ENCODE measurements around the gene DYNLRB2. TPM values are rescaled to one million over a fixed set of nuclear protein-coding genes. Genes with fewer than 3 reads are reported as not detected.

DYNLRB2 gene
- total and polyA plus RNA-seq, 4 experiments from 2014 or later, result 0.78 TPM; not detected in 3

DNA sequence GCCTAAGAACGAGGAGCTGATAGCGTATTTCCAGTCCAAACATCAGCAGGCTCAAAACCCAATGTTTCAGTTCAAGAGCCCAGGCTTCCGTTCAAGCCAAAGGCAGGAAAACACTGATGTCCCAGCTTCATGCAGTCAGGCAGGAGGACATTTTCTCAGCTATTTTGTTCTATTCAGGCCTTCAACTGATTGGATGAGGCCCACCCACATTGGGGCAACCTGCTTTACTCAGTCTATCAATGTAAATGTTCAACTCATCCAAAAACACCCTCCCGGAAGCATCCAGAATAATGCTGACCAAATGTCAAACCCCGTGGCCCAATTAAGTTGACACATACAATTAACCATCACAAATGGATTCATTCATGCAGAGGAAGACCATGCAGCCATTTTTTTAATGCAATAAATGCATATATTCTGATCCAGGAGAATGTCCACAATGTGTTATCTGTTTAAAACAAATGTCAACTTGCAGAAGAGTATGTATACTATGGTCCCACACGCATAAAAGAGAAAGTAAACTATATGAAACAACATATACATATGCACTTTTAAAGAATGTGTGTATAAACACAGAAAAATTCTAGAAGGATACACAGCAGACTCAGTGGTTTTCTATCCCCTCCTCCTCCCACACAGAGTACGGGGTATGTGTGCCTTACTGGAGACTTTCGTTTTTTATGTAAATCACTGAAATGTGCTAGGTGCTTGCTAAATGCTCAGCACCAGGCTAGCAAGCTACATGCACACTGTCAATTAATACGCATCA lies 28.8 kb upstream of the DYNLRB2 start:
- ChIA-PET POLR2A (ENCODE audit: partially characterized antibody) (no interaction called here), CTCF (ENCODE audit: partially characterized antibody) (no interaction called here)
- H3K36me3 ChIP-seq (ENCODE audit: insufficient read depth, low read length), result no peaks in the 10 kb centered on the region
- no peak overlapping the region for H3K4me3 Mint-ChIP-seq
- H3K4me1 Mint-ChIP-seq, result no peaks in the 10 kb centered on the region
- no peak overlapping the region for H3K27ac ChIP-seq (ENCODE audit: low read depth, low read length)
- H3K9me3 Mint-ChIP-seq, result no peaks in the 10 kb centered on the region
- no peak overlapping the region for H3K4me3 ChIP-seq (ENCODE audit: low read length in 2 of 2)
- DNase-seq, result no peak
- H3K27me3 Mint-ChIP-seq, result peaks cover 11 to 24% of the 10 kb centered on the region in 2 donors
- no peaks in the 10 kb centered on the region for H3K27me3 ChIP-seq (ENCODE audit: insufficient read depth, low read length)
- no peaks in the 10 kb centered on the region for H3K36me3 Mint-ChIP-seq
- H3K4me1 ChIP-seq (ENCODE audit: insufficient read depth, low read length), result no peaks in the 10 kb centered on the region
- H3K9me3 ChIP-seq (ENCODE audit: control insufficient read depth in 1 of 2, low read length in 2 of 2), result no peaks in the 10 kb centered on the region
- no peak overlapping the region for H3K27ac Mint-ChIP-seq
- intact Hi-C loops (cut with micrococcal nuclease), result no loop called here

DNA sequence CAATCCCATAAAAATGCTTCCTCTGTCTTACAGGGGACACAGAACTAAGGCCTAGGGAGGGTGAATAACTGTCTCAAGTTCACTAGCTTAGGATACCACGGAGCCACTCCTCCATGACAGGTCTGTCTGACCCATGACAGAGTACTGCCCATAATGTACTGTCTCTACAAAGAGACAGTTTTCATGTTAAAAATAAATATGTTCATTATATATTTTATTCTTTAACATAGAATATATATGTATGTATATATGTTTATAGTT lies 28.3 kb upstream of the DYNLRB2 start:
- H3K9me3 ChIP-seq (ENCODE audit: control insufficient read depth in 1 of 2, low read length in 2 of 2), result no peaks in the 10 kb centered on the region
- no peak overlapping the region for H3K4me3 ChIP-seq (ENCODE audit: low read length in 2 of 2)
- H3K27me3 ChIP-seq (ENCODE audit: insufficient read depth, low read length), result no peaks in the 10 kb centered on the region
- intact Hi-C loops (cut with micrococcal nuclease), result no loop called here
- H3K27ac ChIP-seq (ENCODE audit: low read depth, low read length), result no peak overlapping the region
- H3K4me1 Mint-ChIP-seq, result peaks cover 0 to under 1% (median 0%) of the 10 kb centered on the region in 4 donors
- no peaks in the 10 kb centered on the region for H3K36me3 Mint-ChIP-seq
- no peak for DNase-seq
- no peak overlapping the region for H3K4me3 Mint-ChIP-seq
- CTCF ChIA-PET (ENCODE audit: partially characterized antibody), result no interaction called here
- POLR2A ChIA-PET (ENCODE audit: partially characterized antibody), result no interaction called here
- H3K36me3 ChIP-seq (ENCODE audit: insufficient read depth, low read length), result no peaks in the 10 kb centered on the region
- no peak overlapping the region for H3K27ac Mint-ChIP-seq
- H3K4me1 ChIP-seq (ENCODE audit: insufficient read depth, low read length), result no peaks in the 10 kb centered on the region
- H3K27me3 Mint-ChIP-seq, result peaks cover 11 to 23% of the 10 kb centered on the region in 2 donors
- H3K9me3 Mint-ChIP-seq, result no peaks in the 10 kb centered on the region

DNA sequence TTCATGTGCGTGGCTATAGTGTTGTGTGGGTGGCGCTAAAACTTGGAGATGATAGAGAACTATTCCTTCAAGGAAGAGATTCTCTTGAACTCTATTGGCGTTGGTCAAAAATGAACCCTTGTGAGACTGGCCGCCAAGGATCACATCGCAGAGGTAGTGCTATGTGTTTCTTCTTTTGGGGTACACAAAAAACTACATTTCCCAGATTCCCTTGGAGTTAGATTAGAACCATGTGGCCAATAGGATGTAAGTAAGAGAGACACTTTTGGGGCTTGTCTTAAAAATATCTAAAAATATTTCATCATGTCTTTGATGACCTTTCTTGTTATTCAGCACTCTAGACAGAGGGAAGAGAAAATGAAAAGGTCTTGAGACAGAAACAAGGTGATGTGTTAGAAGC lies 25.4 kb upstream of the DYNLRB2 start:
- Histone ChIP-seq H3K27me3 (ENCODE audit: insufficient read depth, low read length) (no peaks in the 10 kb centered on the region), H3K36me3 (ENCODE audit: insufficient read depth, low read length) (no peaks in the 10 kb centered on the region), H3K4me1 (ENCODE audit: insufficient read depth, low read length) (peaks cover 22% of the 10 kb centered on the region), H3K4me3 (ENCODE audit: low read length in 2 of 2) (no peak overlapping the region), H3K27ac (ENCODE audit: low read depth, low read length) (no peak overlapping the region), H3K9me3 (ENCODE audit: control insufficient read depth in 1 of 2, low read length in 2 of 2) (no peaks in the 10 kb centered on the region)
- CTCF ChIA-PET (ENCODE audit: partially characterized antibody), result interaction anchor here (1.0 kb wide), 1 partner anchor 12 kb away, joined by 3 read pairs; no protein-coding TSS in a partner anchor
- H3K27ac Mint-ChIP-seq, result no peak overlapping the region
- intact Hi-C loops (cut with micrococcal nuclease), result no loop called here
- H3K36me3 Mint-ChIP-seq, result no peaks in the 10 kb centered on the region
- no peak for DNase-seq
- peaks cover 16 to 21% (median 18%) of the 10 kb centered on the region in 4 donors for H3K4me1 Mint-ChIP-seq
- H3K9me3 Mint-ChIP-seq, result no peaks in the 10 kb centered on the region
- POLR2A ChIA-PET (ENCODE audit: partially characterized antibody), result interaction anchor here (0.5 kb wide), 1 partner anchor 163 kb away, joined by 3 read pairs; no protein-coding TSS in a partner anchor
- peaks cover 3 to 11% of the 10 kb centered on the region in 2 donors for H3K27me3 Mint-ChIP-seq
- H3K4me3 Mint-ChIP-seq, result no peak overlapping the region

DNA sequence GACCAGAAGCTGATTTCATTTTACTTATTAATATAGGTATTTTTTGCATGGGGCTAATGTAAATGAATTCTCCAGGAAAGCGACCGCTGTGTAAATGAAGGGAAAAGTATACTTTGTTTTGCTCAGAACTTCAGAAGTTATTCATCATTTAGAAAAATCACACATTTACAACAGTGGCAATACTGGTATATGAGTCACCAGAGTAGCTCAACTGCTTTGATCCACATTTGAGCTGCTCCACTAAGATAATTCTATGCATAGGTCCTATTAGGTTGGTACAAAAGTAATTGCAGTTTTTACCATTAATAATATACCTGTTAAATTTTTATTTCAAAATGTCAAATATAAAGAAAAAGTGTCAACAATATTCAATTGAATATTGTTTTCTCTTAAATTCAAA lies 22.9 kb upstream of the DYNLRB2 start:
- CTCF ChIA-PET (ENCODE audit: partially characterized antibody), result interaction anchor here (2.0 kb wide), 1 partner anchor 9 kb away, joined by 13 read pairs; no protein-coding TSS in a partner anchor
- H3K4me1 Mint-ChIP-seq, result peaks cover 16 to 21% (median 18%) of the 10 kb centered on the region in 4 donors
- POLR2A ChIA-PET (ENCODE audit: partially characterized antibody), result interaction anchor here (1.5 kb wide), 1 partner anchor 289 kb away, joined by 3 read pairs; no protein-coding TSS in a partner anchor

DNA sequence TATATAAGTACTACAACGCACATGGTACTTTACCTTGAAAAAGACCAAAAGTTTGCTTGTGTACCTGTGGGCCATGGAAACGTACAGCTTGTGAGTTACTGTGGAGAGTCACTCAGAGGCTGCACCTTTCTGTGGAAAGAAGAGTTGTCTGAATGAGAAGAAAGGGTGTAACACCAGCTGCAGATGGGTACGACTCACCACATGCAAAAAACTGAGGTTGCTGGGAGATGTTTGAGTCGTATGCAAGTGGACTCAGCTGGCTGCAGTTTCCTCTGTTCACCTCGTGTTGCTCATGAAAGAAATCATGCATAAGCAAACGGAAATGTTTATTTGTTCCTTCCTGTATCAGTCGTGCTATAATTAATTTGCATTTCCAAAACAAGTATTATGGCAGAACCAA lies 22.4 kb upstream of the DYNLRB2 start:
- intact Hi-C loops (cut with micrococcal nuclease), result no loop called here
- no peak overlapping the region for H3K27ac ChIP-seq (ENCODE audit: low read depth, low read length)
- Mint-ChIP-seq H3K36me3 (no peaks in the 10 kb centered on the region), H3K27ac (peak overlapping the region in 4 of 7 donors; percentile 15 to 30 (median 24)), H3K4me3 (peak overlapping the region in 7 of 8 donors; percentile 42 to 81 (median 77)), H3K4me1 (peaks cover 16 to 21% (median 18%) of the 10 kb centered on the region in 4 donors), H3K9me3 (no peaks in the 10 kb centered on the region), H3K27me3 (peaks cover 0 to 4% of the 10 kb centered on the region in 2 donors)
- no peaks in the 10 kb centered on the region for H3K27me3 ChIP-seq (ENCODE audit: insufficient read depth, low read length)
- POLR2A ChIA-PET (ENCODE audit: partially characterized antibody), result interaction anchor here (1.5 kb wide), 1 partner anchor 289 kb away, joined by 3 read pairs; no protein-coding TSS in a partner anchor
- H3K4me3 ChIP-seq (ENCODE audit: low read length in 2 of 2), result no peak overlapping the region
- peak; percentile 28 to 53 (median 40) for DNase-seq
- no peaks in the 10 kb centered on the region for H3K36me3 ChIP-seq (ENCODE audit: insufficient read depth, low read length)
- no peaks in the 10 kb centered on the region for H3K9me3 ChIP-seq (ENCODE audit: control insufficient read depth in 1 of 2, low read length in 2 of 2)
- CTCF ChIA-PET (ENCODE audit: partially characterized antibody), result interaction anchor here (2.0 kb wide), 1 partner anchor 9 kb away, joined by 13 read pairs; no protein-coding TSS in a partner anchor
- peaks cover 22% of the 10 kb centered on the region for H3K4me1 ChIP-seq (ENCODE audit: insufficient read depth, low read length)

More for the DNA sequence above, 22.9 kb upstream of the DYNLRB2 start:
- Histone ChIP-seq H3K4me1 (ENCODE audit: insufficient read depth, low read length) (peaks cover 22% of the 10 kb centered on the region), H3K36me3 (ENCODE audit: insufficient read depth, low read length) (no peaks in the 10 kb centered on the region), H3K4me3 (ENCODE audit: low read length in 2 of 2) (no peak overlapping the region), H3K27me3 (ENCODE audit: insufficient read depth, low read length) (no peaks in the 10 kb centered on the region), H3K9me3 (ENCODE audit: control insufficient read depth in 1 of 2, low read length in 2 of 2) (no peaks in the 10 kb centered on the region), H3K27ac (ENCODE audit: low read depth, low read length) (no peak overlapping the region)
- intact Hi-C loops (cut with micrococcal nuclease), result no loop called here
- Mint-ChIP-seq H3K4me3 (no peak overlapping the region), H3K36me3 (no peaks in the 10 kb centered on the region), H3K27ac (no peak overlapping the region), H3K9me3 (no peaks in the 10 kb centered on the region), H3K27me3 (peaks cover 3 to 7% of the 10 kb centered on the region in 2 donors)
- no peak for DNase-seq

DNA sequence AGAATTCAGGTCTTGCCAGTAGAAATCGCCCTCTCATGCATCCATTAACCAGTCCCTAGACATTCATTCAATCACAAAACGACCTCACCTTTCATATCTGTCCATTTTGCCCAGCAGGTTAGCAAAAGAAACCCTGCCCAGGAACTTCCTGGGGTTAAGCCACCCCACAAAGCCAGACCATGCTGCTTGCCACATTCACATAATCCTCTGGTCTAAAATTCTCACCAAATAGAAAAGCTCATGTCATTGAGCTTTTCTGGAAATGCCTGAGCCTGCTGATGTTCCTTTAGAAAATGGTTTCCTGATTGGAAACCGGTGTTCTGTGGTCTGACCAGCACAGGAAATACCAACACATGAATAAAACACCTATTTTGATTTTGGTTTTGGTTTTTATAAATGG lies 21.6 kb upstream of the DYNLRB2 start:
- ChIA-PET POLR2A (ENCODE audit: partially characterized antibody) (interaction anchor here (1.5 kb wide), 1 partner anchor 288 kb away, joined by 3 read pairs; no protein-coding TSS in a partner anchor), CTCF (ENCODE audit: partially characterized antibody) (interaction anchor here (2.0 kb wide), 1 partner anchor 8 kb away, joined by 13 read pairs; no protein-coding TSS in a partner anchor)
- no peaks in the 10 kb centered on the region for H3K9me3 Mint-ChIP-seq
- Histone ChIP-seq H3K27ac (ENCODE audit: low read depth, low read length) (no peak overlapping the region), H3K9me3 (ENCODE audit: control insufficient read depth in 1 of 2, low read length in 2 of 2) (no peaks in the 10 kb centered on the region), H3K4me1 (ENCODE audit: insufficient read depth, low read length) (peaks cover 22% of the 10 kb centered on the region), H3K4me3 (ENCODE audit: low read length in 2 of 2) (no peak overlapping the region), H3K27me3 (ENCODE audit: insufficient read depth, low read length) (no peaks in the 10 kb centered on the region), H3K36me3 (ENCODE audit: insufficient read depth, low read length) (no peaks in the 10 kb centered on the region)
- DNase-seq, result no peak
- H3K27ac Mint-ChIP-seq, result peak overlapping the region in 5 of 7 donors; percentile 13 to 76 (median 25)
- intact Hi-C loops (cut with micrococcal nuclease), result no loop called here
- peaks cover 16 to 21% (median 18%) of the 10 kb centered on the region in 4 donors for H3K4me1 Mint-ChIP-seq
- H3K27me3 Mint-ChIP-seq, result peaks cover 0 to 2% of the 10 kb centered on the region in 2 donors
- H3K4me3 Mint-ChIP-seq, result peak overlapping the region in 7 of 8 donors; percentile 42 to 81 (median 77)
- no peaks in the 10 kb centered on the region for H3K36me3 Mint-ChIP-seq

DNA sequence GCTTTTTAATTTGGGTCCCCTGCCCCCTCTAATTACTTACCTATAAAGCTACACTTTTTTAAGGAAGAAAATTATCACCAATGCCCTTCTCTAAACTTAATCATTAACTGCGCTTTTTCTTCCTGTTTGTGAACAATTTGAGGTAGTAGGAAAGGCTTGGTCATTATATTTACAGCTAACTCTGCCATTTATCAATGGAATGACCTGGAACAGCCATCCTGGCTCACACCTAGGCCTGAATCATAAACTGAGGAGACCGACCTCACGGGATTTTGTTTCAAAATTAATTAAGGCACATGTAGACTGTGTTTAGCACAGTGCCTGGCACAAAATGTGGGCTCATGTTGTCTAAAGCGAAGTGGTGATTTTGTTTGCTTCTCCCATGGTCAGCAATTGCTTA lies 15.4 kb upstream of the DYNLRB2 start:
- Histone ChIP-seq H3K27ac (ENCODE audit: low read depth, low read length) (no peak overlapping the region), H3K9me3 (ENCODE audit: control insufficient read depth in 1 of 2, low read length in 2 of 2) (no peaks in the 10 kb centered on the region), H3K4me3 (ENCODE audit: low read length in 2 of 2) (no peak overlapping the region), H3K36me3 (ENCODE audit: insufficient read depth, low read length) (no peaks in the 10 kb centered on the region), H3K4me1 (ENCODE audit: insufficient read depth, low read length) (peaks cover 6% of the 10 kb centered on the region), H3K27me3 (ENCODE audit: insufficient read depth, low read length) (no peaks in the 10 kb centered on the region)
- H3K4me3 Mint-ChIP-seq, result no peak overlapping the region
- H3K9me3 Mint-ChIP-seq, result no peaks in the 10 kb centered on the region
- intact Hi-C loops (cut with micrococcal nuclease), result loop anchor here (10.0 kb wide), 1 partner anchor 1821 kb away; no protein-coding TSS in a partner anchor
- no peaks in the 10 kb centered on the region for H3K36me3 Mint-ChIP-seq
- ChIA-PET CTCF (ENCODE audit: partially characterized antibody) (interaction anchor here (1.1 to 5.6 kb wide), 18 partner anchors 12 to 1810 kb away, joined by 3 to 60 read pairs (median 6); no protein-coding TSS in a partner anchor), POLR2A (ENCODE audit: partially characterized antibody) (interaction anchor here (1.8 kb wide), 1 partner anchor 15 kb away, joined by 3 read pairs; no protein-coding TSS in a partner anchor)
- H3K27me3 Mint-ChIP-seq, result no peaks in the 10 kb centered on the region
- no peak overlapping the region for H3K27ac Mint-ChIP-seq
- DNase-seq, result no peak
- H3K4me1 Mint-ChIP-seq, result peaks cover 0 to 4% (median 2%) of the 10 kb centered on the region in 4 donors
